K562 (cell line): ENCODE measurements around the gene PRKAG2. TPM values are rescaled to one million over a fixed set of nuclear protein-coding genes. Genes with fewer than 3 reads are reported as not detected.

Experiments used
- CEBPG ChIP-seq, 3 experiments: fragments of 200-800 bp in 1 of 3; sonication (Bioruptor generic) in 1 of 3; sonication (generic) in 1 of 3; formaldehyde crosslinking in 1 of 3; IDR thresholded peaks in 2 of 3; conservative IDR thresholded peaks in 1 of 3; 2 replicates each; pipeline versions ENCODE4 v1.6.1 to v1.8.0; 2016 to 2022; ENCODE audit warnings: missing compliant biosample characterization in 2 of 3, missing genetic modification characterization in 2 of 3, mild to moderate bottlenecking in 1 of 3, missing genetic modification reagents in 1 of 3
- DMBX1 ChIP-seq: fragments of 250-450 bp; sonication (Bioruptor Pico); IDR thresholded peaks from 2 replicates; pipeline ENCODE4 v1.8.0; 2022; ENCODE audit warnings: inconsistent platforms, mild to moderate bottlenecking, moderate library complexity, borderline replicate concordance
- MITF ChIP-seq: IDR thresholded peaks from 2 replicates; pipeline ENCODE4 v1.6.1; 2014; ENCODE audit warnings: antibody characterized with exemption
- RNF219 ChIP-seq: fragments of 250-450 bp; sonication (Bioruptor Pico); IDR thresholded peaks from 2 replicates; pipeline ENCODE4 v1.5.0; 2022; ENCODE audit warnings: mild to moderate bottlenecking
- SMAD1 ChIP-seq: fragments of 150-350 bp; IDR thresholded peaks from 2 replicates; pipeline ENCODE4 v1.6.1; 2014; ENCODE audit warnings: low read length, low read depth; ENCODE audit not compliant: partially characterized antibody
- TOE1 ChIP-seq, 2 experiments: fragments of 450-650 bp in 1 of 2; sonication (generic) in 1 of 2; formaldehyde crosslinking in 1 of 2; IDR thresholded peaks; 2 replicates each; pipeline versions ENCODE4 v1.7.1 to v1.8.0; 2016 to 2022; ENCODE audit warnings: borderline replicate concordance in 2 of 2, mild to moderate bottlenecking in 2 of 2, antibody characterized with exemption in 1 of 2, inconsistent platforms in 1 of 2, low read depth in 1 of 2, missing genetic modification reagents in 1 of 2, moderate library complexity in 1 of 2
- polyA plus RNA-seq, 8 experiments: library from polyadenylated mRNA; depleted of rRNA in 4 of 8; stranded (reverse) in 5 of 8; unstranded in 3 of 8; fragments of >200 nt; fragmentation: Nextera tagmentation in 2 of 8; fragmentation: Illumina TruSeq in 1 of 8; extraction: Ambion mirVana in 2 of 8; extraction: Trizol in 1 of 8; gene quantifications; 2 replicates each; pipeline versions ENCODE4 v1.2.1 to v1.2.3, GENCODE V29; 2011 to 2014; ENCODE audit warnings: inconsistent platforms in 1 of 8, missing spikeins in 1 of 8
- total RNA-seq, 7 experiments: library from RNA; depleted of rRNA in 6 of 7; stranded (reverse); fragments of >200 nt in 6 of 7; fragmentation: Illumina TruSeq in 2 of 7; extraction: Trizol in 2 of 7; gene quantifications; 2 replicates each; pipeline versions ENCODE4 v1.2.1 to v1.2.3, GENCODE V29; 2011 to 2021; ENCODE audit warnings: low replicate concordance in 1 of 7

The PRKAG2 gene
- total and polyA plus RNA-seq, 9 of the 15 experiments (the other 6 are each of a cell fraction or from before 2014, with no cell fraction given): 0.99 to 5.6 (median 3.3) TPM

GRCh38 chr7:151697515-151697895 lies 179.4 kb downstream of the PRKAG2 start (continued):
- TF ChIP-seq RNF219 (no peak), TOE1 (IDR thresholded peaks at IDR 0.05; ENCODE audit: borderline replicate concordance) (no peak), TOE1 (CRISPR knock-in tag; IDR thresholded peaks at IDR 0.05; ENCODE audit: borderline replicate concordance, low read depth) (no peak), CEBPG (CRISPR knock-in tag; IDR thresholded peaks at IDR 0.05) (no peak), CEBPG (tag; conservative IDR thresholded peaks at IDR 0.05 in 1 of 2, IDR thresholded peaks at IDR 0.05 in 1 of 2) (no peak), DMBX1 (CRISPR knock-in tag) (no peak), SMAD1 (no peak), MITF (no peak)
- TF ChIP-seq, all 486 proteins: peak for 0
